A549 (cell line): ENCODE results near the gene HDGFL2. TPM values are rescaled to one million over a fixed set of nuclear protein-coding genes. Genes with fewer than 3 reads are reported as not detected.

ENCODE experiments used
- ATAC-seq, 2 experiments: fragments of 200-7000 bp in 1 of 2; fragments of >200 bp in 1 of 2; cut with Nextera tagmentation in 1 of 2; cut with Tn5 transposase in 1 of 2; 3 replicates each; pipeline versions ENCODE4 v1.8.0 to v1.9.1; 2018 to 2020; ENCODE audit warnings: mild to moderate bottlenecking in 1 of 2, moderate library complexity in 1 of 2
- CTCF ChIA-PET: fragments of 300-600 bp; sonication (Branson Sonifier 250); formaldehyde crosslinking; extraction: SDS; loops from one replicate; lab custom pipeline; 2021; ENCODE audit warnings: antibody characterized with exemption, inconsistent platforms; lab: Yijun Ruan, JAX
- POLR2A ChIA-PET: fragments of 350-600 bp; formaldehyde crosslinking; extraction: SDS; loops from one replicate; lab custom pipeline; 2021; ENCODE audit warnings: antibody characterized with exemption, inconsistent platforms; lab: Yijun Ruan, JAX
- DNase-seq, 2 experiments: peaks; one replicate each; pipeline versions ENCODE4 v3.0.0 to v3.0.0-alpha.2; 2011 to 2016; ENCODE audit warnings: low read depth in 1 of 2, low spot score in 1 of 2
- FAIRE-seq: peaks from 2 replicates; lab custom pipeline; 2011; peaks lifted over from hg19 to GRCh38; lab: Jason Lieb, UNC
- H3K27ac ChIP-seq, 2 experiments: fragments of >200 bp; sonication (Bioruptor Twin); formaldehyde crosslinking; 3 replicates each; pipeline ENCODE4 v1.5.1; 2016 to 2017
- H3K4me1 ChIP-seq: fragments of >200 bp; sonication (Bioruptor Twin); formaldehyde crosslinking; 3 replicates; pipeline ENCODE4 v1.6.1; 2016
- H3K4me2 ChIP-seq: fragments of >200 bp; sonication (Bioruptor Twin); formaldehyde crosslinking; 3 replicates; pipeline ENCODE4 v1.6.1; 2016
- H3K4me3 ChIP-seq: fragments of >200 bp; sonication (Bioruptor Twin); formaldehyde crosslinking; 3 replicates; pipeline ENCODE4 v1.5.1; 2016
- H3K9me3 ChIP-seq: fragments of >200 bp; sonication (Bioruptor Twin); formaldehyde crosslinking; 3 replicates; pipeline ENCODE4 v1.6.1; 2016
- ATOH8 ChIP-seq: fragments of 250-450 bp; sonication (Bioruptor Pico); IDR thresholded peaks from 2 replicates; pipeline ENCODE4 v1.5.0; 2020; ENCODE audit warnings: low read depth, mild to moderate bottlenecking, moderate library complexity
- BCL3 ChIP-seq: fragments of >200 bp; sonication (Bioruptor Twin); formaldehyde crosslinking; IDR thresholded peaks from 3 replicates; pipeline ENCODE4 v1.6.1; 2016
- CHD2 ChIP-seq: fragments of 150-350 bp; IDR thresholded peaks from 2 replicates; pipeline ENCODE4 v1.6.1; 2014; ENCODE audit warnings: low read length; ENCODE audit not compliant: partially characterized antibody
- CHD4 ChIP-seq: fragments of 200-600 bp; sonication (generic); IDR thresholded peaks from 2 replicates; pipeline ENCODE4 v1.6.1; 2016; ENCODE audit warnings: antibody characterized with exemption, mild to moderate bottlenecking, borderline replicate concordance
- CTCF ChIP-seq: fragments of >200 bp; sonication (Bioruptor Twin); formaldehyde crosslinking; IDR thresholded peaks from 3 replicates; pipeline ENCODE4 v1.5.1; 2016
- FOSB ChIP-seq: fragments of 250-450 bp; sonication (Bioruptor Pico); IDR thresholded peaks from 2 replicates; pipeline ENCODE4 v1.5.0; 2020; ENCODE audit warnings: mild to moderate bottlenecking, moderate library complexity
- FOSL2 ChIP-seq, 2 experiments: fragments of 450-650 bp in 1 of 2; fragments of >200 bp in 1 of 2; sonication (Bioruptor Twin) in 1 of 2; formaldehyde crosslinking; IDR thresholded peaks; 2 replicates each; pipeline versions ENCODE4 v1.5.0 to v1.6.1; 2016 to 2020; ENCODE audit warnings: mild to moderate bottlenecking in 1 of 2, moderate library complexity in 1 of 2
- FOXS1 ChIP-seq: fragments of 250-450 bp; sonication (Bioruptor Pico); IDR thresholded peaks from 2 replicates; pipeline ENCODE4 v1.5.0; 2020; ENCODE audit warnings: mild to moderate bottlenecking, moderate library complexity
- GATA3 ChIP-seq: IDR thresholded peaks from 2 replicates; pipeline ENCODE4 v1.6.1; 2012; ENCODE audit warnings: borderline replicate concordance
- HEYL ChIP-seq: fragments of 250-450 bp; sonication (Bioruptor Pico); IDR thresholded peaks from 2 replicates; pipeline ENCODE4 v1.8.0; 2021; ENCODE audit warnings: mild to moderate bottlenecking, moderate library complexity
- KDM1A ChIP-seq: fragments of 200-600 bp; sonication (generic); IDR thresholded peaks from 2 replicates; pipeline ENCODE4 v1.6.1; 2016; ENCODE audit warnings: low read depth, mild to moderate bottlenecking
- MAX ChIP-seq: IDR thresholded peaks from 2 replicates; pipeline ENCODE4 v1.6.1; 2012
- MAZ ChIP-seq: fragments of 150-350 bp; IDR thresholded peaks from 2 replicates; pipeline ENCODE4 v1.6.1; 2014; ENCODE audit warnings: antibody characterized with exemption, low read depth, low read length, borderline replicate concordance
- NPAS2 ChIP-seq: fragments of 250-450 bp; sonication (Bioruptor Pico); IDR thresholded peaks from 2 replicates; pipeline ENCODE4 v1.8.0; 2022; ENCODE audit warnings: mild to moderate bottlenecking, moderate library complexity, borderline replicate concordance
- PHF8 ChIP-seq: fragments of 200-600 bp; sonication (generic); IDR thresholded peaks from 2 replicates; pipeline ENCODE4 v1.6.1; 2016; ENCODE audit warnings: low read depth, mild to moderate bottlenecking, antibody characterized with exemption, moderate library complexity, borderline replicate concordance
- POLR2AphosphoS2 ChIP-seq: conservative IDR thresholded peaks from 2 replicates; pipeline ENCODE4 v1.6.1; 2012; ENCODE audit warnings: low read length, improper control_type of control experiment, inconsistent platforms
- RNF2 ChIP-seq: fragments of 200-600 bp; sonication (generic); IDR thresholded peaks from 2 replicates; pipeline ENCODE4 v1.6.1; 2016; ENCODE audit warnings: low read depth, mild to moderate bottlenecking, antibody characterized with exemption, moderate library complexity, borderline replicate concordance
- ZC3H11A ChIP-seq: fragments of 450-650 bp; IDR thresholded peaks from 2 replicates; pipeline ENCODE4 v1.6.1; 2014; ENCODE audit warnings: antibody characterized with exemption, mild to moderate bottlenecking
- ZFP36 ChIP-seq: fragments of 450-650 bp; IDR thresholded peaks from 2 replicates; pipeline ENCODE4 v1.6.1; 2014; ENCODE audit warnings: borderline replicate concordance; ENCODE audit not compliant: partially characterized antibody
- ZNF302 ChIP-seq: fragments of 250-450 bp; sonication (Bioruptor Pico); IDR thresholded peaks from 2 replicates; pipeline ENCODE4 v1.9.0; 2021; ENCODE audit warnings: inconsistent platforms, mild to moderate bottlenecking, moderate library complexity
- WGBS: methylation state at CpG from one replicate; pipeline ENCODE4 v1.1.6; 2017; ENCODE audit errors: missing lambda C conversion rate; 5-methylcytosine and 5-hydroxymethylcytosine counted together
- polyA plus RNA-seq, 4 experiments: library from polyadenylated mRNA; depleted of rRNA in 3 of 4; stranded (reverse); fragments of >200 nt; fragmentation: RNase III in 1 of 4; extraction: RNeasy Plus Mini Kit Qiagen cat#74134 plus additional on column Dnase treatment in 1 of 4; gene quantifications; 2 replicates in 3 of 4; 3 replicates in 1 of 4; pipeline ENCODE4 v1.2.3, GENCODE V29; 2011 to 2017
- TF ChIP-seq, protein P1 (sequence below): IDR thresholded peaks from 2 replicates; pipeline ENCODE4 v1.6.1; 2012
- TF ChIP-seq, protein P2 (sequence below): fragments of >200 bp; sonication (Bioruptor Twin); formaldehyde crosslinking; IDR thresholded peaks from 2 replicates; pipeline ENCODE4 v1.6.1; 2016

HDGFL2 gene
- polyA plus RNA-seq, 2 of the 4 experiments (the other 2 are of a cell fraction) = 10.8 to 34.3 TPM

DNA sequence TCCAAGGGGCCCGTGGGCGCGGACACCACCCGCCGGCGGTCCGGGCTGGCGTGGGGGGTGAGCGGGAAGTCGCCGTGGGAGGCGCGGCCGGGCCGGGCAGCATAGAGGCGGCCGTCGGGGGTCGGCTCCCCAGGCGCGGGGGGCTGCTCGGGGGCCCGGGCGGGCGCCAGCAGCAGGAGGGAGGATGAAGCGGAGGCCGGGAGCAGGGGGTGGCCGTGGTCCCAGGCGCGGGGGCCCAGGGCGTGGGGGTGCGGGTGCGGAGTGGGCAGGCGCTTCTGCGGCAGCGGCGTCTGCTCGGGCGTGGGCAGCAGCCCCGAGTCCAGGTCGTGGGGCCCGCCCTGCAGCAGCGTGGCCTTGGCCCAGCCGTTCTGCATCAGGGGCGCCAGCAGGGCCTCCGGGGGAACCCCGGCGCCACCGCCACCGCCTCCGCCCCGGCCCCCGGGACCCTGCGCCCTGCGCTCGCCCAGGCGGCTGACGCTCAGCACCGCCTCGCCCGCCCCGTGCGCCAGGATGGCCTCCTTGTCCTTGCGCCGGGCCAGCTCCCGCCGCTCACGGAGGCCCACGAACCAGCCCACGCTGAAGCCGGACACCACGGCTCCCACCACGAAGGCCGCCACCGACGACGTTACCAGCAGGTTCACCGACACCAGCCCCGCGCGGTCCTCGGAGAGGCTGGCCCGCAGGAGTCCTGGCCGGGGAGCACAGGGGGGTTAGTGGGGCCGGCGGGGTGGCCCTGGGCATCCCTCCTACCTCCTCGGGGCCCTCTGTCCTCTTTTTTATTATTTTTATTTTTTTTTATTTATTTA, 71.9 kb downstream of the HDGFL2 start:
- H3K4me2 ChIP-seq = no peak overlapping the region
- H3K4me3 ChIP-seq = no peak overlapping the region
- ChIA-PET POLR2A (no interaction called here), CTCF (interaction anchor here (1.0 kb wide), 1 partner anchor 19 kb away, joined by 3 read pairs; no protein-coding TSS in a partner anchor)
- H3K4me1 ChIP-seq = peaks cover 4% of the 10 kb centered on the region; the same call in 1 of the 3 replicates
- no peak for DNase-seq
- H3K27ac ChIP-seq = no peak overlapping the region
- no peaks in the 10 kb centered on the region for H3K9me3 ChIP-seq
- 95% methylated on average over 18 of the region's 87 CpGs for WGBS
- TF ChIP-seq HEYL (CRISPR knock-in tag) = no peak
- no peak for TF ChIP-seq KDM1A
- no peak for TF ChIP-seq BCL3
- no peak for TF ChIP-seq RNF2
- no peak for TF ChIP-seq FOSB (CRISPR knock-in tag)
- no peak for TF ChIP-seq PHF8
- TF ChIP-seq, protein P1, sequence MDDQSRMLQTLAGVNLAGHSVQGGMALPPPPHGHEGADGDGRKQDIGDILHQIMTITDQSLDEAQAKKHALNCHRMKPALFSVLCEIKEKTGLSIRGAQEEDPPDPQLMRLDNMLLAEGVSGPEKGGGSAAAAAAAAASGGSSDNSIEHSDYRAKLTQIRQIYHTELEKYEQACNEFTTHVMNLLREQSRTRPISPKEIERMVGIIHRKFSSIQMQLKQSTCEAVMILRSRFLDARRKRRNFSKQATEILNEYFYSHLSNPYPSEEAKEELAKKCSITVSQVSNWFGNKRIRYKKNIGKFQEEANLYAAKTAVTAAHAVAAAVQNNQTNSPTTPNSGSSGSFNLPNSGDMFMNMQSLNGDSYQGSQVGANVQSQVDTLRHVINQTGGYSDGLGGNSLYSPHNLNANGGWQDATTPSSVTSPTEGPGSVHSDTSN = no peak
- TF ChIP-seq ZFP36 = no peak
- no peak for TF ChIP-seq ZNF302 (CRISPR knock-in tag)
- no peak for TF ChIP-seq GATA3
- TF ChIP-seq MAX = no peak
- TF ChIP-seq POLR2AphosphoS2 = no peak
- TF ChIP-seq FOXS1 (CRISPR knock-in tag) = no peak
- TF ChIP-seq ATOH8 (CRISPR knock-in tag) = no peak
- TF ChIP-seq CHD4 = no peak
- FAIRE-seq = no peak
- no peak for ATAC-seq

DNA sequence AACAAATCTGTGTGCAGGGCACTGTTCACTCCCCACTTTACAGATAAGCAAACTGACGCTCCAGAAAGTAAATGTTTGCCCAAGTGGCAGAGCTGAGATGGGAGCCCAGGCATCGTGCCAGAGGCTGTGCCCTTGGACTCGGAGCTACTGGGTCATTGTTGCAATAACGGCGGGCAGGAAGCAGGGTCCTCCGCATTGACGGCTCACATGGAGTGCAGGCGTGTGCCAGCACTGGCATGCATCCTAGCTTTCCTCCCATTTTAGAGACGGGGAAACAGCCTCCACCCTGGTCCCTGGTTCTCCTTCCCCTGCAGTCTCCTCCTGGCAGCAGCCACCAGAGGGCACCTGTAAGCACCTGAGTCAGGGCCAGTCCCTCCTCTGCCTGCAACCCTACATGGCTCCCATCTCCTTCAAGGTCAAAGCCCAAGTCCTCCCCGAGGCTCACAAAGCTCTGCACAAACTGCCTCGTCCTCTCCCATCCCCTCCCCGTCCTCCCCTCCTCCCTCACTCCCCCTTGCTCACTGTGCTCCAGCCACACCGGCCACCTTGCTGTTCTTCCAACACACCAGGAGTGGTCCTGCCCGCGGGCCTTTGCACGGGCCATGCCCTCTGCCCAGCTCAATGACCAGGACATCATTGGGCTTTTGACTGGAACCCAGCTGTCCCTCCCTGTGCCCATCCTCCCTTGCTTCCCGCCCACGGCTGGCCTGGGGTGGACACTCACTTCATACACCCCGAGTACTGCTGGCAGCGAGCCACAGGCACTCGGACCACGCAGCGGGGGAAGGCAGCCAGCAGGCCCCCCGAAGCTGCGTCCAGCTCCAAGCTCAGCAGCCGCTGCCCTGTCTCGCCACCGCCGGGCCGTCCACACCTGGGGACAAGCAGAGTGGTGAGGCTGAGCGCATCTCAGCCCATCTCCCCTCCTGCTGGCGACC, 75.5 kb downstream of the HDGFL2 start:
- peak; percentile 67 to 85 for ATAC-seq
- Histone ChIP-seq H3K27ac (no peak overlapping the region), H3K4me3 (no peak overlapping the region), H3K4me2 (no peak overlapping the region)
- FAIRE-seq = no peak
- DNase-seq = peak in 1 of 2 experiments; percentile 59
- TF ChIP-seq CHD2 (no peak), MAX (no peak), MAZ (no peak), NPAS2 (CRISPR knock-in tag) (no peak), ZFP36 (peak; percentile 91), ZC3H11A (no peak), FOSL2 (IDR thresholded peaks at IDR 0.05) (no peak), FOSL2 (CRISPR knock-in tag; IDR thresholded peaks at IDR 0.05) (no peak), CTCF (peak; percentile 36)
- TF ChIP-seq, protein P2, sequence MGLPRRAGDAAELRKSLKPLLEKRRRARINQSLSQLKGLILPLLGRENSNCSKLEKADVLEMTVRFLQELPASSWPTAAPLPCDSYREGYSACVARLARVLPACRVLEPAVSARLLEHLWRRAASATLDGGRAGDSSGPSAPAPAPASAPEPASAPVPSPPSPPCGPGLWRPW = no peak
- TF ChIP-seq, all 56 proteins: peak for 2
- Histone ChIP-seq H3K4me1 (peaks cover 4% of the 10 kb centered on the region; the same call in 1 of the 3 replicates), H3K9me3 (no peaks in the 10 kb centered on the region)
- CTCF ChIA-PET = interaction anchor here (0.8 to 4.1 kb wide), 15 partner anchors 9 to 89 kb away, joined by 3 to 15 read pairs (median 5); partner anchors contain the start of genes PLIN5 and SEMA6B
- POLR2A ChIA-PET = no interaction called here
- WGBS = 50% methylated on average over 16 of the region's 32 CpGs
